GOT3 (cell line): ENCODE results near the gene CDYL.

Source experiments
- DNase-seq: peaks from one replicate; lab custom pipeline; 2025; ENCODE audit warnings: mixed read lengths; lab: John Stamatoyannopoulos, UW

CDYL gene

GRCh38 chr6:4774715-4775493 lies 1.3 kb upstream of the CDYL start:
- no peak for DNase-seq

- DNase-seq: peak; percentile 59
These were observed 592 bp upstream of the CDYL start for GRCh38 chr6:4775494-4776130.

- no peak for DNase-seq
These were observed 539 bp downstream of the CDYL start for GRCh38 chr6:4776493-4777393.

- DNase-seq: no peak
These were observed 1.3 kb downstream of the CDYL start for GRCh38 chr6:4777394-4777935.

- no peak for DNase-seq
These were observed 1.9 kb downstream of the CDYL start for GRCh38 chr6:4778086-4778485.

GRCh38 chr6:4780360-4780812 lies 4.2 kb downstream of the CDYL start:
- DNase-seq: no peak

- DNase-seq: no peak
These were observed 5.2 kb downstream of the CDYL start for GRCh38 chr6:4781426-4781825.

GRCh38 chr6:4781967-4782575 lies 5.9 kb downstream of the CDYL start:
- no peak for DNase-seq

- no peak for DNase-seq
These were observed 10.8 kb downstream of the CDYL start for GRCh38 chr6:4786996-4787395.

GRCh38 chr6:4788482-4788881 lies 12.3 kb downstream of the CDYL start:
- no peak for DNase-seq

GRCh38 chr6:4788953-4789584 lies 12.9 kb downstream of the CDYL start:
- DNase-seq: no peak

GRCh38 chr6:4790158-4790899 lies 14.1 kb downstream of the CDYL start:
- DNase-seq: no peak

- DNase-seq: no peak
These were observed 18.0 kb downstream of the CDYL start for GRCh38 chr6:4794140-4794707.

- no peak for DNase-seq
These were observed 21.4 kb downstream of the CDYL start for GRCh38 chr6:4797587-4797986.

GRCh38 chr6:4799912-4800311 lies 23.7 kb downstream of the CDYL start:
- DNase-seq: no peak

- no peak for DNase-seq
These were observed 24.5 kb downstream of the CDYL start for GRCh38 chr6:4800662-4801061.

- DNase-seq: no peak
These were observed 25.4 kb downstream of the CDYL start for GRCh38 chr6:4801491-4802110.

- DNase-seq: no peak
These were observed 26.2 kb downstream of the CDYL start for GRCh38 chr6:4802312-4802935.

- no peak for DNase-seq
These were observed 27.1 kb downstream of the CDYL start for GRCh38 chr6:4803343-4803744.
